HG02759 (cell line): ENCODE data around the gene SLC35G6.
"Not testable (repeated sequence)": the region's sequence is repeated elsewhere in the genome, so short reads cannot be mapped to it uniquely, and the experiment has no call there.

Experiments used
- ATAC-seq: cut with Tn5 transposase; IDR thresholded peaks from one replicate; pipeline ENCODE4 v1.9.1; 2021; ENCODE audit warnings: mild to moderate bottlenecking, moderate library complexity; ENCODE audit not compliant: unreplicated experiment

The SLC35G6 gene

DNA sequence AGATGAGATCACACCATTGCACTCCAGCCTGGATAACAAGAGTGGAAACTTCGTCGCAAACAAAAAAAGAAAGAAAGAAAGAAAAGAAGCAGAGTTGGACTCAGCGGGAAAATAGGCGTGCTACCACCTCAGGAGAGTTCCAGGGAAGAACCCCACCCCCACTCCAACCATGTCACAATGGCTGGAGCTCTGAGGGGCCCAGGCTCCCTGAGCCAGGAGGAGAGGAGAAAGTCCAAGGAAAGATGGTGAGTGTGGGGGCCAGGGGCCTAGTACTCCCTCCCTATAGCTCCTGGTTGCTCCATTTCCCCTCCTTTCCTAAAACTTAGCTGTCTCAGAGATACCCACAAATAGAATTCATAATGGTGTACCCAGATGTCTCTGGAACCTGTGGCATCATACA, at the start of gene SLC35G6:
TSS of gene SLC35G6 (plus strand) at position 172 of the 400 bp plus-strand sequence. CDS start at position 243, 71 bp downstream.
- ATAC-seq, result not testable (repeated sequence)

DNA sequence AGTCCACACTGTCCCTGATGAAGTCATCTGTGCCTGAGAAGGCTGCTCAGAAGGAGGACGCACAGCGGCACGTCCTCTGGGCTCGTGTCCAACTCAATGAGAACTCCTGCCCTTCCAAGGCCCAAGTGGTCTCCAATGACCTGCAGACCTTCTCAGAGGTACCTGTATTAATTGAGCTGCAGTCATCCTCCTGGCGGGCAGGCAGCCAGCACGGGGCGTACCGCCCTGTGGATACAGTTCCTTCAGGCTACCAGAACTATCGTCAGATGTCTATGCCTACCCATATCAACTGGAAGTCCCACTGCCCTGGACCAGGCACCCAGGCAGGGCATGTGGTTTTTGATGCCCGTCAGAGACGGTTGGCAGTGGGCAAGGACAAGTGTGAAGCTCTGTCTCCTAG, 49.0 kb upstream of the SLC35G6 start:
- ATAC-seq, result no peak

DNA sequence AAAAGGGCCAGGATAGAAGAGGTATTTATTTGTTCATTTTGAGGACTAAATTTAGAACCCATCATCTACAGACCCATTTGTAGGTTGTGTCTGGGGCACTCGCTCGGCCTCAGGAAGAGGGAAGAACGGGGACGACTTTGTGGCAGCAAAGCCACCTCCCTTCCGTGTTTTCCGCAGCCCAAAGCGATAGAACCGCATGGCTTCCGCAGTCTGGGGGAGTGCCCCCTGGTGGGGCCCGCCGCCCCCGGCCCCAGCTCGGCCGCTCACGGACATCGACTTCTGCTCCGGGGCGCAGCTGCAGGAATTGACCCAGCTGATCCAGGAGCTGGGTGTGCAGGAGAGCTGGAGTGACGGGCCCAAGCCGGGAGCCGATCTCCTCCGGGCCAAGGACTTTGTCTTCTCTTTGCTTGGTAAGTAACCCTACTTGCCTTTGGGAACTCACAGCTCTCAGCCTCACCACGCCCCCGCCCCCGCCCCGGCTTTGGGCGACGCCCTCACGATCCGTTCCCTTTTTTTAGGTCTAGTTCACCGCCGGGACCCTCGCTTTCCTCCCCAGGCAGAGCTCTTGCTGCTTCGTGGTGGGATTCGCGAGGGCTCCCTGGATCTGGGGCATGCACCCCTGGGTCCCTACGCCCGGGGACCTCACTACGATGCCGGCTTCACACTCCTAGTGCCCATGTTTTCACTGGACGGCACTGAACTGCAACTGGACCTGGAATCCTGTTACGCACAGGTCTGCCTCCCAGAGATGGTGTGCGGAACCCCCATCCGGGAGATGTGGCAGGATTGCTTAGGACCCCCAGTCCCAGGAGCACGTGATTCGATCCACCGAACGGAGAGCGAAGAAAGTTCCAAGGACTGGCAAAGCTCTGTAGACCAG, 45.3 kb upstream of the SLC35G6 start:
- ATAC-seq, result peak; percentile 22

DNA sequence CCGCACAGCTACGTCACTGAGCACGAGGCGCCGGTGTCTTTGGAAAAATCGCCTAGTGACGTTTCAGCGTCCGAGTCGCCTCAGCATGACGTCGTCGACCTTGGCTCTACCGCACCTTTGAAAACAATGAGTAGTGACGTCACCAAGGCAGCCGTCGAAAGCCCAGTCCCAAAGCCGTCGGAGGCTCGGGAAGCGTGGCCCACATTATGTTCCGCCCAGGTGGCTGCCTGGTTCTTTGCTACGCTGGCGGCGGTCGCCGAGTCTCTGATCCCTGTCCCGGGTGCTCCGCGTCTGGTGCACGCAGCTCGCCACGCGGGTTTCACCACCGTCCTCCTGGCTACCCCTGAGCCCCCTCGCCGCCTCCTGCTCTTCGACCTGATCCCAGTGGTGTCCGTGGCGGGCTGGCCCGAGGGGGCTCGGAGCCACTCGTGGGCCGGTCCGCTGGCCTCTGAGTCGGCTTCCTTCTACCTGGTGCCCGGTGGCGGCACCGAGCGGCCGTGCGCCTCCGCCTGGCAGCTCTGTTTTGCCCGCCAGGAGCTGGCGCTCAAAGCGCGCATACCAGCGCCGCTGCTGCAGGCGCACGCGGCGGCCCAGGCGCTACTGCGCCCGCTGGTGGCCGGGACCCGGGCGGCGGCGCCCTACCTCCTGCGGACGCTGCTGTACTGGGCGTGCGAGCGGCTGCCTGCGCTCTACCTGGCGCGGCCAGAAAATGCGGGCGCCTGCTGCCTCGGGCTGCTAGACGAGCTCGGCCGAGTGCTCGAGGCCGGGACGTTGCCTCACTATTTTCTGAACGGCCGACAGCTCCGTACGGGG, 44.5 kb upstream of the SLC35G6 start:
- peak; percentile 43 for ATAC-seq

DNA sequence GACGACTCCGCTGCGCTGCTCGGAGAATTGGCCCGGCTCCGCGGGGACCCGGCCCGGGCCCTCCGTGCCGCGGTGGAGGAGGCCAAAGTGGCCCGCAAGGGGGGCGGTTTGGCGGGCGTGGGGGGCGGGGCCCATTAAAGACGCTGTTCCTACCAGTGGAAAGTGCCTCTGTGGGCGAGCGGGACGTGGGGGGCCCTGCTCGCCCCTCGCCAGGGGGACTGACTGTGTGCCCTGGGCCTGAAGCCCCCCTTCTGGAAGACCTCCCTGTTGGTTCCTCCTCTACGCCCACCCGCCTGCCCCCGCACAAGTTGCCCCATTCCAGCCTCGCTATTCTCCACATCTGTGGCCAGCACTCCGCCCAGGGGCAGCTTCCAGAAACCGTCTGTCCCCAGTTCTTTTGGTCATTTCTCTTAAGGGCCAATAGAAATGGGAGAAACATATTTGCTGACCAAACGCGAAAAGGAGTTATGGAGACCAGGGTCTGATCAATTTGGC, 43.8 kb upstream of the SLC35G6 start:
- no peak for ATAC-seq

DNA sequence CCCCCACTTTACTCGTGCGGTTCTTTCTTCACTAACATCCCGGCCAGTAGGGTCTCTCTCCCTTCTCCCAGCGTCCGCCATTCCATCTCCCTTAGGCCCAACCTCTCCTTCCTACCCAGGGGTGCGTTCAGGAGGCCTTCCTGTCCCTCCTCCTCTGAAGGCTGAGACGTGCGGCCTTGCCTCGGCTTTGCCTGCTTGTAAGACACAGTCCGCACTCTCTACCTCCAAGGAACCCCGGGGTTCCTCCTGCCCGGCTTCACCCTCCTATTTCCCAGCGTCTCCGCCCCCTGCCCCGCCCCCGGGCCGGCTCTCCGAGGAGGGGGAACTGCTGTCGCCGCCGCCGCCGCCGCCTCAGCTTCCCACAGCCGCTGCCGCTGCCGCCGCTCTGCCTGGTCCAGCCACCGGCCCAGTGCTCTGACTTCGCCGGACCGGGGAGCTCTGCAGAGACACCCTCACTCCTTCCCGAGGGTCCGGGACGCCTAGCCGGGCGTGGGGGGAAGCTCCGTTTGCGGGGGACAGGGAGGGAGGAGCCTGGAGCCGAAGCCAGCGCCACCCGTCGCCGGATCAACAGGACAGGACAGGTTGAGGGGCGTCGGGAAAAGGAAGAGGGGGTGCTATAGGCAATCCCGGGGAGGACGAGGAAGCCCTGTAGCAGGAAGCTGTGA, 43.2 kb upstream of the SLC35G6 start:
- no peak for ATAC-seq

DNA sequence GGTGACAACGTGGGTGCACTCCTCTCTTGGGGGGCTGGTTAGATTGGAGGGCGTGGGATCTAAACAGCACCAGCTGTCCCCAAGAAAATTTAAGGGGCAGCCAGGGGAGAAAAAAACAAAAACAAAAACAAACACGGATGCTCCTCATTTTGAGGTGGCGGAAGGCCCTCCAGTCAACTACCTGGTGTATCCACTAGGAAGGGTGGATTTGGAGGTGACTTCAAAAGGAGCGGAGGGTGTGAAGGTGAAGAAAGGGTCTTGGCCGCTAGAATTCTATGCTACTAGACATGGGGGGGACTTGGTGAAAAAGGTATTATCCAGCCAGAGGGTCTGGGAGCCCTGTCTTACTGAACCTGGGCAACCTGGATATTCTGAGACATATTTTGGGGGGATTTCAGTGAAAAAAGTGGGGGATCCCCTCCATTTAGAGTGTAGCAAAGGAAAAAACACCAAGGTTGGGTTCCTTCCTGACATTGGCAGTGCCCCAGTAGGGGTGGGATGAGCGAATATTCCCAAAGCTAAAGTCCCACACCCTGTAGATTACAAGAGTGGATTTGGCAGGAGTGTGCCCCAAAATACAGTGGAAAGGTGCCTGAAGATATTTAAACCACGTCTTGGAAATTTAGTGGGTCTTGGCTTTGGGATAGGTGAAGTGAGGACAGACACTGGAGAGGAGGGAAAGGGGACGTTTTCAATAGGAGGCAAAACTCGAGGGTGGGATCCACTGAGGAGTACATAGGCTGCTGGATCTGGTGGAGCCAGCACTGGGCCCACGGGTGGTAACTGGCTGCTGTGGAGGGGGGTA, 42.4 kb upstream of the SLC35G6 start:
- ATAC-seq, result no peak

DNA sequence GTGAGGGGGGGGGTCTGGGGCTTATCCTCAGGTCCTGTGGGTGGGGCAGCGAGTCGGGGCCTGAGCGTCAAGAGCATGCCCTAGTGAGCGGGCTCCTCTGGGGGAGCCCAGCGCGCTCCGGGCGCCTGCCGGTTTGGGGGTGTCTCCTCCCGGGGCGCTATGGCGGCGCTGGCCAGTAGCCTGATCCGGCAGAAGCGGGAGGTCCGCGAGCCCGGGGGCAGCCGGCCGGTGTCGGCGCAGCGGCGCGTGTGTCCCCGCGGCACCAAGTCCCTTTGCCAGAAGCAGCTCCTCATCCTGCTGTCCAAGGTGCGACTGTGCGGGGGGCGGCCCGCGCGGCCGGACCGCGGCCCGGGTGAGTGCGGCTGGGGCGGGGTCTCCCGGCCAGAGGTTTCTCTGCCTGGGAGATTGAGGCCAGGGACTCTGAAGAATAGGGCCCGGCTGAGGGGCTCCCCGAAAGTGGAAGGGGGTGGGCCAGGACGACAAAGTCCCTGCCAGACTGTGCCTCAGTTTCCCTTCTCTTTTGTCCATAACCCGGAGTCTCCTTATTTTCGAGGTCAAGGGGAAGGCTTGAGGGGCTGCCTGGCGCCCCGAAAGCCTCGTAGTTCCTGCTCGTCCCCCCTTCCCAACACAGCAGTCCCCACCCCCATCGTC, 41.7 kb upstream of the SLC35G6 start, which contains the start of gene FGF11:
TSS of gene FGF11 (plus strand) at position 51 of the 651 bp plus-strand sequence. CDS start at position 160, 109 bp downstream.
- ATAC-seq, result no peak

DNA sequence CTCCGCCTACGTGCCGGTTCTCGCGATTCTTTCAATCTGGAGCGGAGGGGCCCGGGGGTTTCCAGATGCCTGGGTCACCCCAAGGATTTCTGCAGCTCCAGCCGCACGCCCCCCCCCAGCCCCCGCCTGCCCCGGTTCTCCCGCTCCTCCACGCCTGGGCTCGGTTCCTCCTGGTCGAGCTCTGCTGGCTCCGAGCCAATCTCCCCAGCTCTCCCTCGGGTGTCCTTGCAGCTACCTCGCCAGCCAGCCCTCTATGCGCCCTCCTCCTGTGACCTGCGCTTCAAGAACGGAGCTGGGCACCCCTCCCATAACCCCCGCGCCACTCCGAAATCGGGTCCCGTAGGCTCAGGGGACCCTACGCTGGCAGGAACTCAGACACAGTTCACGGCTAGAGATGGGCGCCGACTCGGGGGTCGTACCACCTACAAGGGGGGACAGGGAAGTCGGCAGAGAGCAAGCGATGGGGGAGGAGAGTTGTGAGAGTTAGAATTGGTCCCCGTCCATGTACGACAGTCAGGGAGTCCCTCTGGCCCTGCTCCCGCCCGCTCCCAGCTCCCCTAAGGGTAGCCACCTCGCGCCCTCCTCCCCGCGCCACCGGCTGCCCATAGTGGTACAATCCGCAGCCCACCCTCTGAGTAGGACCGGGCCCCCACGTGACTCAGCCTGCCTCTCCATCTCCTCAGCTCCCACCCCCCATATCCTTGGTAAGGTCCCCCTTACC, 41.0 kb upstream of the SLC35G6 start:
- no peak for ATAC-seq

DNA sequence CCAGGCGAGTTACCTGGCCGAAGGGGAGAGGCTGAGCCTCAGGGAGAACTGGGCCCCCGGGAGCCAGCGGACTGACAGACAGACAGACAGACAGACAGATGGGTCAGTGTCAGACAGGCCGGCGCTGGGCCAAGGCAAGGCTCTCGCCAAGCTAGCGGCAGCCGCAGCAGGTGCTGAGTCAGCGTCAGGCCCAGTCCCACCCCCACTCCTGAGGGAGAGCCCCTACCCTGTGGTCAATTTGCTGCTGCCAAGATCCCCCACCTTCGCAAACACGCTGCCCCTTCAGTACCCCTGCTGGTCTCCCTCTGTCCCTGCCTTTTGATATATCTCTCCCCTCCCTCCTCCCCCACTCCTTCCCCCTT, 40.4 kb upstream of the SLC35G6 start:
- ATAC-seq, result no peak

DNA sequence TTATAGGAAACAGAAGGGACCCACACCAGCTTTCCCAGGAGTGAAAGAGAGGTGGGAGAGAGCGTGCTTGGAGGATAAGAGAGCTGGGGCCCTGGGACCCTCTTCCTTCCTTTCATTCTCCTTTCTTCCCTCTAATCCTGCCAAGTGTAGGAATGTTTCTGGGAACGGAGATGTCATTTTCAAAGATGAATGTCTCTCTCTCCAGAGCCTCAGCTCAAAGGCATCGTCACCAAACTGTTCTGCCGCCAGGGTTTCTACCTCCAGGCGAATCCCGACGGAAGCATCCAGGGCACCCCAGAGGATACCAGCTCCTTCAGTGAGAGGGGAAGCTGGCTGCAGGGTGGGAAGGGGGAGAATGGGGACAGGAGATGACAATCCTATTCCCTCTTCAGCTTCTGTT, 40.0 kb upstream of the SLC35G6 start:
- no peak for ATAC-seq

DNA sequence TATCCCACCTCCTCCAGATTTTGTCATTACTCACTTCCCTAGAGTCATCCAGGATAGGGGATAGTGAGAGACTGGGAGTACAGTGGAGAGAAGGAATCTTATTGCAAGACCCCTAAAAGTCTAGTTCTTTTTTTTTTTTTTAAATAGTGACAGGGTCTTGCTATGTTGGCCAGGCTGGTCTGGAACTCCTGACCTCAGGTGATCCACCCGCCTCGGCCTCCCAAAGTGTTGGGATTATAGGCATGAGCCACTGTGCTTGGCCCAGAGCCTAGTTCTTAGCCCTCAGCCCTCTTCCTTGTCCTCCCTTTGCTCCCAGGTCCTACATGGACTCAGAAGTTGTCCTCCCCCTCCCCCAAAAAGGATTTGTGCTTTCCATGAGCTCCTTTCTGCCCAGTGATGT, 39.1 kb upstream of the SLC35G6 start:
- no peak for ATAC-seq

DNA sequence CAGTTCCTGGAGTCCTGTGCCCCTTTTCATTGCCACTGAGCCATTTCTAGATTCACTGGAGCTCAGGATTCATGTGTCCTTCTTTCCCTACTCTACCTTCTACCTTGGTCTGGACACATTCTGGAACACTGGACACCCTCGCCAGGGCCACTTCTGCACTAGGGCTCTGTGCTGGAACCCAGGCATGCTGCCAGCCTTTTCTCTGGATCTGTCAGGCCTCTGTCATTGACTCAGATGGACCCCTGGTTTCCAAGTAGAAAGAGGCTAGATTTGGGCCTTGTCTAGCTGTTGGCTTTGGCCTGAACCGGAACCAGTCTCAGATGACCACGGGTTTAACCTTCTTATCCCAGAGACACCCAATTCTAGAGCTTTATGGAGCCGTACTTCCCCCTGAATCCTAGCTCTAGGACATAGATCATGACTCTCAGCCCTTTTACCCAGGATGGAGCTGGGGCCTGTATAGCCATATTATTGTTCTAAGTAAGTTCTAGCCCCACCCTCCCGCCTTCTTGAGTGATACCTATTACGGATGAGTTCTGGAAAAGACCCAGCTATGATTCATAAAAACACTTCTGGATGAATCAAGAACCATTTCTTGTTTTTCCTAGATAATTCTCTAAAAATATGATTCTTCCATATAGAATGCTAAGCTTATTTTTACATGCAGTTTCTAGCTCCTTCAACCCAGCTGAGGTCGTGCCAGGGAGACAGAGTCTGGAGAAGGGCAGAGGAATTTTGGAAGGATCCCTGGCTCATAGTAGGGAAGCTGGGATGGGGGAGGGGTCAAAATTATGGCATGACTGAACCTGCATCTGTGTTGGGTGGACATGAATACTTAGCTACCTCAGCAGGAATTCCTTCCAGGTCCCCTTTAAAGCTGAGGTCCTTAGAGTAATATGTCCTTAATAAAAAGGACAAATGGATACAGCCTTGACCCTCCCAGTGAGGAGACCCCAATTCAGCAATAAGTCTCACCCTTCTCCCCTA, 37.5 kb upstream of the SLC35G6 start:
- no peak for ATAC-seq

DNA sequence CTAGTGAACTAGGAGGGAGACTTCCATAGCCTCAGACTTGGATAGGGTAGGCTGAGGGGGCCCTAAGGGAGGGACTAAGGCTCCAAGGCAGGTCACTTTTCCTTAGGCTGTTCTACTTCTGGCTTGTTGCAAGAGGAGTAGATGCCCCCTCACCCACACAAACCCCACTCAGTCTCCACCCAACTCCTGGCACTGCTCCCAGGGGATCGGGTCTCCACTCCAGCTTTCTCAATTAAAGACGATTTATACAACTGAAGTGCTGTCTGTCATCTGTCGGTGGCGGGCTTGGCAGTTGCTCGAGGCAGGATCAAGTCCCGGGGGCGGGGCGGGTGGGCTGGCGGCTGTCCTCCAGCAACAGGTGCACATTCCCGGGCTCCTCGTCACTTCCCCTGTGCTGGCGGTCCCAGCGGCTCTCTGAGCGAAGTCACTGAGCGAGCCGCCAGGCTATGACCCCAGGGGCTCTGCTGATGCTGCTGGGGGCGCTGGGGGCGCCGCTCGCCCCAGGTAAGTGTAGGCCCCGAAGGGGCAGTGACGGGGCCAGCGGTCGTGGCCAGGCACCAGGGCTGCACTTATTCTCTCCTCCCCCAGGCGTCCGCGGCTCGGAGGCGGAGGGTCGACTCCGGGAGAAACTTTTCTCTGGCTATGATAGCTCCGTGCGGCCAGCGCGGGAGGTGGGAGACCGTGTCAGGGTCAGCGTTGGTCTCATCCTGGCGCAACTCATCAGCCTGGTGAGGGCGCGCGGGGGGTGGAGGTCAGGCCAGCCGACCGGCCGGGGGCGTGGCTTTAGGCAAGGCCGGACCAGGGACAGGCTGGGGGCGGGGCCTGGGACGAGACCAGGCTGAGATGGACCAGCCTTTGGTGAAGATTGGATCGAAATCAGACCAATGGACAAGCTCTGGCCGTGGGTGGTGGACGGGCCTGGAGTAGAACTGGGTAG, 36.3 kb upstream of the SLC35G6 start, which contains the start of gene CHRNB1:
TSS of gene CHRNB1 (plus strand) at position 380 of the 937 bp plus-strand sequence. CDS start at position 447, 67 bp downstream.
- ATAC-seq, result no peak

DNA sequence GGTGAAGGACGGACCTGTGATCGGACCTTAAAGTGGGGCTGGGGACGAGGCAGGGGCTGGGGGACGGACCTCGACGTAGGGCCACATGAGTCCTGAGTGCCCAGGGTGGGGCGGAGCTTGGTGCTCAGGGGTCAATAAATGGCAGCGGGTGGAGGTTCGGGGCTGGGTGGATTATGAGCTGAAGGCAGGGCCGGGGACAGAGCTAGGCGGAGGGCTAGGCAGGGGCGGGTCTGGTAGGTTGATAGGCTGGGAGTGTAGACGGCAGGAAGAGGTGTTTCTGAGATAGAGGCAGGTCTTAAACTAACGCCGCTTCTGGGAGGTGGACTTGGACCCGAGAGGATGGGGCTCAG, 35.7 kb upstream of the SLC35G6 start:
- ATAC-seq, result no peak

DNA sequence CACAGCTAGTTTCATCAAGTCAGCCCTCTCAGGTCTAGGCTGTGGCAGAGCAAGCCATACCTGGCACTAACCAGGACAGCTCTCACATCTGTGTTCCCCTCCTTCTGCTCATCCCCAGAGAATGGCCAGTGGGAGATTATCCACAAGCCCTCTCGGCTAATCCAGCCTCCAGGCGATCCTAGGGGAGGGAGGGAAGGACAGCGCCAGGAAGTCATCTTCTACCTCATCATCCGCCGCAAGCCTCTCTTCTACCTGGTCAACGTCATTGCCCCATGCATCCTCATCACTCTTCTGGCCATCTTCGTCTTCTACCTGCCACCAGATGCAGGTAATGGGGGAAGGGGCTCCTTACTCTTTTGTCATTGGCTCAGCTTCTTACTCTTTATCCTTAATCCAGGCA, 32.8 kb upstream of the SLC35G6 start:
- no peak for ATAC-seq
